Posterior vena cava (tissue), 2 donors: ENCODE data around the gene LAGE3. TPM values are rescaled to one million over a fixed set of nuclear protein-coding genes. Genes with fewer than 3 reads are reported as not detected.
"Not testable (repeated sequence)": the region's sequence is repeated elsewhere in the genome, so short reads cannot be mapped to it uniquely, and the experiment has no call there.

Experiments used
- DNase-seq: peaks from one replicate; pipeline ENCODE4 v3.0.0-alpha.2; 2020; ENCODE audit warnings: low spot score
- intact Hi-C, 2 donors: fragments of 100-400 bp; cut with DNase I; formaldehyde crosslinking; loops; one replicate each; pipeline versions ENCODE4 v1.14.1 to v1.14.2; 2022 to 2023
- total RNA-seq, 2 donors: library from RNA; stranded (reverse); fragmentation: NEBNext Ultra II Directional; extraction: Animal tissue kit (Norgen Biotek cat#: 25700); gene quantifications; one replicate each; pipeline ENCODE4 v1.2.1, GENCODE V29; 2021
- donor health status: DM: yes; HTN: yes; CAD: no.
- donor health status: DM: yes; HTN: yes; CAD: no.

Gene LAGE3
- total RNA-seq, 2 donors from 2014 or later, result 10.2 to 15.0 TPM

DNA sequence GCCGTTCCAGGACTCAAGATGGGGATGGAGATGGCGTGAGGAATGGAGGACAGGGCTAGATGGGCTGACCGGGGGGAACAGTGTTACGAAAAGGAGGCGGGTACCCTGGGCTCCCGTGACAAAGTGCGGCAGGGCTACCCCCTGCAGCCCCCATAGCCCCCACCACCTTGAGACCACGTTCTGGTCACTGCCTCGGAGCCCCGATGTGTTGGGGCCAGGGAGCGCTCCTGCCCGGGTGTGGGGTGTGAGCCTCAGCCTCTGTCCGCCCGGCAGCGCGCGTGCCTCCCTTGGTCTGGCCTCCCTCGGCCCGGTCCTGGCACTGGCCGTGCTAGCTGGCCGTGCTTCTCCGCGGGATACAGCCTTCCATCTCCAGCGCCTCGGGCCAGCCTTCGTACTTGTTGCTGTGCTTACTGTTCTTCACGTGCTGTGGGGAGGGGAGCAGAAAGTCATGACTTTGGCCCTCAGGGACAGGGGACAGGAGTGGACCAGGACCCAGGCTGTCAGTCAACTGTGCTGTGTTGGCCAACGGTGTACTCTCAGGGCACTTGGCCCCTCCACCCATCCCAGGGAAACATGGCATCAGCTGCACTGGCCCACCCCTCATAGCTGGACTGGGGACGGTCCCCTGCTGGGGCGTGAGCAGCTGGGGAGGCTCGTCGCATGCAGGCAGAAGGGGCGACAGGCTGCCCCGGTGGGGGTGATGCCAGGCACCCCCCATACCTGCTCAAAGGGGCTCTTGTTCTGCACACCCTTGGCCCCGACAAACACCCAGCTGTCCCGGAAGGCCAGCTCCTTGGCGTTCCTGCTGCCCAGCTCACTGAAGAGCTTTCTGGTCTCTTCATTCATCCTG lies 27.6 kb upstream of the LAGE3 start:
- intact Hi-C loops, result no loop called here
- no peak for DNase-seq

DNA sequence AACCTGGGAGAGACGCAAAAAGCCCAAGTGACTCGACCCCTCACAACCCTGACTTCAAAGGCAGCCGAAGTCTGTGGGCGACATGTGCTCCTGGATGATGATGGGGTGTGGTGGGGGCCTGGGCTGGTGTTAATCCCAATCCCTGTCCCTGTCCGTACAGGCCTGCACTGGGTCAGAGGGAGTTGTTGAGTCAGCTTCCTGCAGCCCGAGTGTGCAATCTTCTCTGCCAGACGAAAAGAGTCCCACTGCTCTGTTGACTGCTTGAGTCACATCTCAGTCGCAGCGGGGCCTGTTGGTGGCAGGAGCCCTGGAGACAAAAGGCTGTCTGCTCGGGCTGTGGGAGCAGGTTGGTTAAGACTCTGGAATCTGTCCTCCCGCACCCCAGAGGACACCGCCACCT lies 26.7 kb upstream of the LAGE3 start:
- intact Hi-C loops, result no loop called here
- DNase-seq, result no peak

GRCh38 chrX:154502989-154503388 lies 23.9 kb upstream of the LAGE3 start:
- DNase-seq, result no peak
- intact Hi-C loops, result no loop called here

DNA sequence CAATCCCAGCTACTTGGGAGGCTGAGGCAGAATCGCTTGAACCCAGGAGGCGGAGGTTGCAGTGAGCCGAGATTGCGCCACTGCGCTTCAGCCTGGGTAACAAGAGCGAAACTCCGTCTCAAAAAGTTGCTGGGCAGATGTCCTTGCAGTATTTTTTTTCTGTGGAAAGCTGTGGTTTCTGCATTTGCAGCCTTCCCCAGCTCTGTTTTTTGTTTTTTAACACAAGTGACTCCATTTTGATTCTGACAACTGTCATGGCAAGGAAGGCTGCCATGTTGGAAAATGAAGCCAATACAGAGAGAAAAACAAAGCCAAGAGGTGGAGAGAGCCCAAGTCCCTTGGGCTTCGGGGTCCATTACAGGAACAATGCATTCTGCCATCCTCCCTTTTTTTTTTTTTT lies 23.0 kb upstream of the LAGE3 start:
- DNase-seq, result no peak
- intact Hi-C loops, result no loop called here

- intact Hi-C loops, DNase-seq: not testable (repeated sequence)
Observed at GRCh38 chrX:154501423-154501822, 22.3 kb upstream of the LAGE3 start.

DNA sequence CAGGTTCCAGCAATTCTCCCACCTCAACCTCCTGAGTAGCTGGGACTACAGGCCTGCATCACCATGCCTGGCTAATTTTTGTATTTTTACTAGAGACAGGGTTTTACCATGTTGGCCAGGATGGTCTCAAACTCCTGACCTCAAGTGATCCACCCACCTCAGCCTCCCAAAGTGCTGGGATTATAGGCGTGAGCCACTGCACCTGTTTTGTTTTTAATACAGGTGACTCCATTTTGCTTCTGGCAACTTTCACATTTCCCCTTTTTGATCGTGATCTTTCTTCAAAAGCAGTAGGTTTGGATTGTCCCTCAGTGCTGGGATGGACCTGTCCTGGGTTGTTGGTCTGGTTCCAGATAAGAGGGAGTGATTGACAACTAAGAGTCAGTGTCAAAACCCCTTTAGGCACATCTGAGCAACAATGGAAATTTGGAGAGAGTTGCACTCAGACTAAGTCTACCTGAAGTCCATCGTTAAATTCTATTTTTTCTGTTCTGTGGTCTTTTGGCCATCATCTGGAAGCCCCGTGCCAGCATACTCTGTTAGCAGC lies 17.6 kb upstream of the LAGE3 start:
- intact Hi-C loops, DNase-seq: not testable (repeated sequence)

GRCh38 chrX:154495472-154495922 lies 16.4 kb upstream of the LAGE3 start:
- no peak for DNase-seq
- intact Hi-C loops, result no loop called here

- intact Hi-C loops, result no loop called here
- DNase-seq, result no peak
Observed at GRCh38 chrX:154494715-154495114, 15.6 kb upstream of the LAGE3 start.

DNA sequence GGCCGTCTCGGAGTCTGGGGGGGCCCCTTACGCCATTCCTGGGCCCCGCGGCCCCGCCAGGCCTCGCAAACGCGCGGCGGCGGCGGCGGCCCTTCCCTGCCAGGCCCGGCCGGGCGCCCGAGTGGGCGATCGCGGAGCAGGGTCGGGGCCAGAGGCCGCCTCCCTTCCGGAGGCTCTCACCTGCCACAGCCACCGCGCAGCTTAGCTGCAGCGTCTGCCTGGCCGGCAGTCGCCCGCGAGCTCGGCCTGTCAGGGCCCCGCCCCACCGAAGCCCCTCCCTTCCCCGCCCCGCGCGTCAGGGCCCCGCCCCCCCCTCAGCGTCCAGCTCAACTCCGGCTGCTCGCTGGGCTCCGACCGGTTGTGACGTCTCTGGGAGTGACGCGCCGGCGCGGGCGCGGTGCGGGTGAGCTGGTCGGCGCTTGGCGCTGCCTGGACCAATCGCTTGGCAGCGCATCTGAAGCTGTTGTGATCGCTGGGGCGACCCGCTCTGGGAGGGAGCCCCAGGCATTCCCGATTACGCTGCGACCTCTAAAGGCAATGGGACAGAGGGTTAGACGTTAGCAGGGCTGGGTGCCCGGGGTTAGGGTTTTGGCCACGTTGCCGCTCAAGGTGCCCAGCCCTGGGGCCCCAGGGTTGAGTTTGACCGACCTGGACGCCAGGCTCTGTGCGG lies 11.5 kb upstream of the LAGE3 start, which contains the start of gene SLC10A3:
Gene SLC10A3, minus strand, starts transcription at position 216 of the 670 bp plus-strand sequence. CDS start 1,689 bp downstream, outside the sequence.
- intact Hi-C loops, result no loop called here
- DNase-seq, result peak; percentile 97

DNA sequence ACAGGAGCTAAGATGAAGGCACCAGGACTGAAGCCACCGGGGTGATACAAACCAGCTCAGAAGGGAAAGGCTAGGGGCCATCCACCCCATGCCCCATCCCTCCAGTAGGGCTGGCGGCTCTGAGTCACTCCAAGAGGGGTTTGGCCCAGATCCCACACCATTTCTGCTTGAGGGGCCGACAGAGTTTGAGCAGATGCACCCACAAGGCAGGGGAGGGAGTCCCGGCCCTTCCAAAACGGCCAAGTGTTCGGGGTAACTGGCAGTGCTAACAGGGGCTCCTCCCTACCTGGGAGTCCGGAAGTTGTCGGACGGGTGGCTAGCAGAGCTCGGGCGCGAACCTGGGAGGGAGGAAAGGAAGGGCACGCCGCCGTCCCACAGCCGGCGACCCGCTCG lies 10.9 kb upstream of the LAGE3 start:
- peak; percentile 81 for DNase-seq
- intact Hi-C loops, result no loop called here

GRCh38 chrX:154489182-154489581 lies 10.1 kb upstream of the LAGE3 start:
- no peak for DNase-seq
- intact Hi-C loops, result loop anchor here in 1 of 2 donors (5.0 kb wide), 2 partner anchors 42 to 43 kb away; no protein-coding TSS in a partner anchor

DNA sequence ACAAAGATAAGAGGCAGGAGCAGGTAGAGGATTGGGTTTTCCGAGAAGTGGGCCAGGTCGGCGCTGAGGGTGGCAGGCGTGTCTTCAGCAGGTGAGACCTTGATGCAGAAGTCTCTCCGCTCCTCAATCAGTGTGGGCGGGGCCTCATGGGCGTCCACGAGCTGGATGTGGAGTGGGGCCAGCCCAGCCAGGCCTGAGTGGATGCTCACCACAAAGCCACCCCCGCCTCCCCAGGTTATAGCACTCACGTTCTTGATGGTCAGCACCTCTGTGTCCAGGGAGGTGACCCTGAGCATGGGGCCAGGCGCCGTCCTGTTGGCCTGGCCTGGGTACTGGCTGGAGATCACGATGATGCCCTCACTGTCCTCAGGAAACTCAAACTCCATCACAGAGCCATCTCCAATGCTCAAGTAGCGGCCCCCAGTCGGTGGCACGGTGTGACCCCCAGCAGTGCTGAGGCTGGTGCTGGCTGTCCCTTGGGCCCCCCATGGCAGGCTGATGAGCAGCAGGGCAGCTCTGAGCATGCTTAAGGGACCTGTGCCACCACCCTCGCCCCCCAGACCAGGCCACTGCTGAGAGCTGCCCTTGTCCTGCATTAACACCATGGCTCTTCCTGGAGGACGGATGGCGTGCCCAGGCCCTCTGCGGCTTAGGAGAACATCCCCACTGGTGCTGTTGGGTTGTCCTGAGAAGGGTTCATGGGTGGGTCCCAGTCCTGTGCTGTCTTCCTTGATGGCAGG lies 9.4 kb upstream of the LAGE3 start:
- intact Hi-C loops, result loop anchor here in 1 of 2 donors (5.0 kb wide), 2 partner anchors 41 to 44 kb away; no protein-coding TSS in a partner anchor
- DNase-seq, result no peak

GRCh38 chrX:154487518-154488290 lies 8.6 kb upstream of the LAGE3 start:
- peak; percentile 82 for DNase-seq
- intact Hi-C loops, result loop anchor here (2.0 to 5.0 kb wide), 3 partner anchors 40 to 61 kb away; no protein-coding TSS in a partner anchor

DNA sequence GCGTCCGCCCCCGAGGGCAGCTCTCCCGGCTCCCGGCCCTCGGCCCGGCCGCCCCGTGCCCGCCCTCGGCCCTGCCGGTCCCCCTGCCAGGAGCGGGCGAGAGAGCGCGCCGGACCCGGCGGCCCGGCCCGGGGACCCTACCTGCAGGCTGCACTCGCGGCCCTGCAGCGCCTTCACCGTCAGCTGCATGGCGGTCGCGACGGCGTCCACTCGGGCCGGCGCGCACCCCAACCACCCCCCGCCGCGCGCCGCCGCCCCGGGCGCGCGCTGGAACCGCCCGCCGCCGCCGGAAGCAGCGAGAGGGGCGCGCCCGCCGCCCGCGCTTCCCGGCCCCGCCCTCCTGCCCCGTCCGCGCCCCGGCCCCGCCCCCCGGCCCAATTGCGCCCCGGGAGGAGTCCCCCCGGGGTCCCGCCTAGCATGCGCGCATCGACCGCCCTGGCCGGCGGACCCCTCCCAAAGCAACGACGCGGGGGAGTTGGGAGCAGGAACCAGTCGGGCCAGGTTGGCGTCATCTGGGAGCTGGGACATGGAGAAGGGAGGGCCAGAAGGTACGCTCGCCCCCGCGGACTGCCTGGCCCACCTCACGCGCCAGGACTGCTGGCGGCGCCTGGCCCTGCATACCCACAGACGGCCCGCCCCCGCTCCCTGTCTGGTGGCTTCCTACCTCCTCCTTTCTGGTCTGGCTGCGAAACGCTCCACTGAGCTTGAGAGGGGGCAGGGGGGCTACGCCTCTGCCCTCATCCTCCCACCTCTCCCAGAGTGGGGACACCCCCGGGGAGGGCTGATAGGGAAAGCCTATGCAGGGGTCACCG lies 7.5 kb upstream of the LAGE3 start, which contains the start of gene UBL4A:
Gene UBL4A, minus strand, starts transcription at position 220 of the 812 bp plus-strand sequence. Its CDS starts 31 bp downstream, at position 189.
- peak; percentile 86 for DNase-seq
- intact Hi-C loops, result loop anchor here (2.0 to 5.0 kb wide), 3 partner anchors 39 to 60 kb away; no protein-coding TSS in a partner anchor

- intact Hi-C loops, result loop anchor here (2.0 to 5.0 kb wide), 3 partner anchors 39 to 59 kb away; no protein-coding TSS in a partner anchor
- peak; percentile 80 for DNase-seq
Observed at GRCh38 chrX:154486052-154486395, 6.9 kb upstream of the LAGE3 start.

- DNase-seq, result no peak
Observed at GRCh38 chrX:154485150-154486051, 6.3 kb upstream of the LAGE3 start.

More at GRCh38 chrX:154485150-154486051, 6.3 kb upstream of the LAGE3 start:
- intact Hi-C loops, result loop anchor here (2.0 to 5.0 kb wide), 3 partner anchors 38 to 59 kb away; no protein-coding TSS in a partner anchor
